HG03521 (cell line): Measurements from ENCODE around the gene UST.
"Not testable (repeated sequence)": the region's sequence is repeated elsewhere in the genome, so short reads cannot be mapped to it uniquely, and the experiment has no call there.

Experiments
- ATAC-seq: cut with Tn5 transposase; IDR thresholded peaks from one replicate; pipeline ENCODE4 v1.9.1; 2021; ENCODE audit warnings: mild to moderate bottlenecking, moderate library complexity; ENCODE audit not compliant: unreplicated experiment

The UST gene

GRCh38 chr6:149103950-149104349, 357.1 kb downstream of the UST start:
- not testable (repeated sequence) for ATAC-seq

GRCh38 chr6:149107520-149107919, 360.7 kb downstream of the UST start:
- no peak for ATAC-seq

- no peak for ATAC-seq
These were observed 361.4 kb downstream of the UST start for GRCh38 chr6:149108038-149108748.

DNA sequence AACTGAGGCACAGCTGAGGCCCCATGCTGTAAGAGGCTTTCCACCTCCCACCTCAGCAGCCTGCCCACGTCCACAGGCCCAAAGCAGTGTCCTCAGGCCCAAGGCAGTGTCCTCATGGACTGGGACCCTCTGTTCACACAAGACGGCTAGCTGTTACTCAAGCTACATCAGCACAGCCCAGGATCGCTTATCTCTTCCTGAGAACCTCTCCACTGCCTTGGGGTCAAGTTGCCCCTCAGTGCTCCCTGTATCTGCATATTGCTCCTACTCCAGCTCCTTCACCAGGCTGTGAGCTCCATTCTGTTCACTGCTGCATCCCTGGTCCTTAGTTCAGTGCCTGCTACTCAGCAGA, 361.9 kb downstream of the UST start:
- no peak for ATAC-seq

DNA sequence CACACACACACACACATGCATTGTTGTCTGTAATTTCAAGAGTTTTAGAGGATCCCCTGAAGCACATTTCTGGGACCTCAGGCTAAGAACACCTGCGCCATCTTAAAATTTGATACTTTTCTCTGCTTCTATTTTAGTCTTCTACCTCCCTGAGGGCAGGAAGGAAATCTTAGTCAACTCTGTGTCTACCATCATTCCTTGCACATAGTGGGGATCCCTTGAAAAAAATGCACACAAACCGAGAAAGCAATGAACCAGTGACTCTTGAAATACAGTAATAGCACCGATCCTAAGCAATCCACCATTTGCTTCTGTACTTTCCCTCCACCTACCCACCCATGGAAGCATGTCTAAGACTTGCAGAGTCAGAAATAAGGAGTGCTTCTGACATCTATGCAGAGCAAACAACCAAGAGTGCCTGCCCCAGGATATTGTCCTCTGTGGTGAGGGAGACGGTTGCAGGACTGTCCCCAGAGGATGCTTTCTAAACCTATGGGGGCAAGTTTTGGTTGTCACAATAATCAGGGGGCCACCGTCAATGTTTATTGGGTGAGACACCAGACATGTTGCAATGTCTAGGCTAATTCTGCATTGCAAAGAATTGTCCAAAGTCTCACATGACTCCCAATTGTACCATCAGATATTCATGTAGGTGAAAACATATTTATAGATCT, 362.7 kb downstream of the UST start:
- ATAC-seq: no peak

DNA sequence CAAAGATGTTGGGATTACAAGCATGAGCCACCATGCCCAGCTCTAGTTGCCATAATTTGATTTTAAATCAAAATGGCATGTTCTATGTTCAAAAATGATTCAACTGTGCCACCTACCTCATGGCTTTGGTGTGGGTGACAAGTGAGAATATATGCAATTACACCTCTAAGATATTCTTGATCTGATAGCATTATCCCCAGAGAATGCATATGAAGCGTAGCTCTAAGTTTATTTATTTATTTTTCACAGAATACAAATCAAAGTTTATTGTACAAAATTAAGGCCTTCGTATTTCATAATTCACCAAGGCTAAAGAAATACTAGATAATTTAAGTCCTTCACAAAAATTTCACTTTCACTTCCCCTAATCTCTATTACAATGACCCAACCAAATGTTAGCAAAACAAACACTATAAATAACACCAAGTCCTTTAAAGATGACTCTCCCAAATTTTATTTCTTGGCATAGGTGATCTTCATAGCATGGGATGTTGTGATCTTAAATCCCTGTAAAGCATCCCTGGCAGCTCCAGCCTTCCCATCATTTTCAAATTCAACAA, 364.8 kb downstream of the UST start:
- no peak for ATAC-seq

DNA sequence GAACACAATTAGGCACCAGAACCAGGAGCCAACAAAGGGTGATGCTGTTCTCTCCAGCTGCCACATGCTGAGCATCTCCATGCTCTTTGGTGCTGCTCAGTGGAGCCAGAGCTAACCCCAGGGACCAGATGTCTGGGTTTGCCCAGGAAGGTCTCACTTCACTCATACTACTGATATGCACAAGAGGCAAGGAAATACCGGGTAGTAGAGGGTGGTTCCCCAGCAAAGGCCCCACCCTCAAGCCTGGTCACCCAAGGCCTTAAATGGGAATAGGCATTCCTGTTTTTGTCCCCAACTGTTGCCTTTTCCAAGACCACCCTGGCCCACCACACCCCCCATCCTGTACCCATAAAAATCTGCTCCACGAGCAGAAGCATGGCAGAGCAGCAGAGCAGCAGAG, 366.1 kb downstream of the UST start:
- ATAC-seq: no peak

DNA sequence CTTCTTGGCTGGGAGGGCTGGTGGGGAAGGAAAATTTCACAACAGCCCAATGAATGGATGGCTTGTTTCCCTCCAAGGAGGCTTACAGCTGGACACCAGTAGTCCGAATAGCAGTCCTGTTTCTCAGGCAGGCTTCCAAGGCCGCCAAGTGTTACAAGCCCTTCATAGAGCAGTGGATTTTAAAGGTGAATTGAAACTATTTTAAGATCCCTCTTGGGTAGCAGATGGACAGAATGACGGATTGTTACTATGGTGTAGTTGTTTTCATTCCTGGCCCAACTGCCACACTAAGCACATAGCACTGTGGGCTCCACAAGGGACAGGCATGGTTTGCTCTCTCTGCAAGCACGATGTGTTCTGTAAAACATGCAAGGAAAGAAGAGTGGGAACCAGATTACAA, 367.3 kb downstream of the UST start:
- no peak for ATAC-seq

DNA sequence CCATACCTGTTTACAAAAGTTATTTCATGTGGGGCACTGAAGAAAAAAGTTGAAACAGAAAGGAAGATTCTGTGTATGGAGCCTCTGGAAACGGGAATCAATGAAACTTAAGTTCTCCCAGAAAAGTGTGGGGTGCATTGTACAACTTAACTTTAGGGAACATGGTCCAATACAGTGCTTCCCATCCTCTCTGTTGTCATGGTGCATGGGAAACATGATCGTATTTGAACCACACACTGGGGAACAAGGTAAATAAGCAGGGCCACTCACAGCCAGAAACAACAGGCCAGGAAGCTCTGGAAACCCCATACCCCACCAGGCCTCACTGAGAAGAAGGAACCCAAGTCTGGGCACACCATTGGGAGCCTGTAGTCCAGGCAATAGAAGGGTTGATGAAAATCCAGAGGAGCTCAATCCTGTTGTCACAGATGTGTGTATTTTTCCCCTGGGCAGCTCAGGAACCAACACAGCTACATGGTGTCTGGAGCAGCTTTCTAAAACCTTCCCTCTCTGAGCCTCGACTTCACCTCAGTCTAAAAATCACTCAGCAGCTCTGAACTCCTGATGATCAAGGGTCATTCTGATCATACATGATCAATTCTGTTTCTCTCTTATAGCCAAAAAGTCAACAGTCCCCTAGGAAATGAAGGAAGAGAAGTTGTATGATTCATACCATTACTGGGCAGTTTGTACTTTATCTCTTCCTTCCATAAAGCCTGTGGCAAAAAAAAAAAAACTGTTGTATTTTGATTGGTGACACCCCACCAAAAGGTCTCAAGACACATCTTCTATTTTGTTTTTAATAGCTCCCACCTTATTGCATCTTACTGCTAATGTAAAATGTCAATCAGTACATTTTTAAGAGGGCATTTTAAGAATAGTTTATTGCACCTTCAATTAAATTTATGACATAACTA, 372.2 kb downstream of the UST start:
- no peak for ATAC-seq

DNA sequence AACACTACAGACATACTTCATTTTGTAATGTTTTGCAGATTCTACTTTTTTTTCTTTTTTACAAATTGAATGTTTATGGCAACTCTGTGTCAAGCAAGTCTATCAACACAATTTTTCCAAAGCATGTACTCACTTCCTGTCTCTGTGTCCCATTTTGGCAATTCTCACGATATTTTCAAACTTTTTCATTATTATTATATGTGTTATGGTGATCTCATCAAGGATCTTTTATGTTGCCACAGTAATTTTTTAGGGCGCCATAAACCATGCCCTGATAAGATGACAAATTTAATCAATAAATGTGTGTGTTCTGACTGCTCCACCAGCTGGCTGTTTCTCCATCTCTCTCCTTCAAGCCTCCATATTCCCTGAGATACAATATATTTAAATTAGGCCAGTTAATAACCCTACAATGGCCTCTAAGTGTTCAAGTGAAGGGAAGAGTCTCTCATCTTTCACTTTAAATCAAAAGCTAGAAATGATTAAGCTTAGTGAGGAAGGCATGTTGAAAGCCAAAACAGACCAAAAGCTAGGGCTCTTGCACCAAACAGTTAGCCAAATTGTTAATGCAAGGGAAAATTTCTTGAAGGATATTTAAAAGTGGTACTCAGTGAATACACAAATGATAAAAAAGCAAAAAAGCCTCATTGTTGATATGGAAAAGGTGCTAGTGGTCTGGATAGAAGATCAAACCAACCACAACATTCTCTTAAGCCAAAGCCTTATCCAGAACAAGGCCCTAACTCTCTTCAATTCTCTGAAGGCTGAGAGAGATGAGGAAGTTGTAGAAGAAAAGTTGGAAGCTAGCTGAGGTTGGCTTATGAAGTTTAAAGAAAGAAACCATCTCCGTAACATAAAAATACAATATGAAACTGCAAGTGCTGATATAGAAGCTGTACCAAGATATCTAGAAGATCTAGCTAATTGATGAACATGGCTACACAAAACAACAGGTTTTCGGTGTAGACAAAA, 376.3 kb downstream of the UST start:
- ATAC-seq: no peak

DNA sequence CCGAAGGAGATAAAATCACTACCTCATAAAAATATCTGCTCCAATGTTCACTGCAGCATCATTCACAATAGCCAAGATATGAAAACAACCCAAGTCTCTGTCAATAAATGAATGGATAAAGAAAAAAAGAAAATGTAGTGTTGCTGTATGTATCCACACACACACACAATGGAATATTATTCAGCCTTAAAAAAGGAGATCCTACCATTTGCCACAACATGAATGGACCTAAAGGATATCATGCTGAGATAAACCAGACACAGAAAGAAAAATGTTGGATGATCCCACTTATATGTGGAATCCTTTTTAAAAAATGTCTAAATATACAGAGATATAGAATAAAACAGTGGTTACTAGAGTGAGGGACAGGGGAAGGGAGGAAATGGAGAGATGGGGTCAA, 378.5 kb downstream of the UST start:
- ATAC-seq: no peak
